ENCODE data around the gene NBPF3. TPM values are rescaled to one million over a fixed set of nuclear protein-coding genes. Genes with fewer than 3 reads are reported as not detected.
A peak's percentile ranks its signal among the peaks of the same experiment; 100 is the strongest.
"Not testable (repeated sequence)": the region's sequence is repeated elsewhere in the genome, so short reads cannot be mapped to it uniquely, and the experiment has no call there.

The NBPF3 gene
- total RNA-seq, 1 donor from 2014 or later, result 10.2 TPM

GRCh38 chr1:21518774-21519455 is 79.0 kb downstream of the NBPF3 start:
- Histone ChIP-seq H3K36me3 (ENCODE audit: control insufficient read depth, insufficient read depth, low read length) (no peaks in the 10 kb centered on the region), H3K27me3 (ENCODE audit: control insufficient read depth, insufficient read depth, low read length) (no peaks in the 10 kb centered on the region), H3K4me3 (ENCODE audit: low read depth, low read length) (no peak overlapping the region)
- TF ChIP-seq CTCF (IDR thresholded peaks at IDR 0.05; ENCODE audit: insufficient read depth, low read length, poor library complexity, severe bottlenecking), result no peak
- DNase-seq (ENCODE audit: low read depth), result no peak

GRCh38 chr1:21519486-21520070 is 79.6 kb downstream of the NBPF3 start:
- not testable (repeated sequence) for H3K27me3 ChIP-seq (ENCODE audit: control insufficient read depth, insufficient read depth, low read length); H3K36me3 ChIP-seq (ENCODE audit: control insufficient read depth, insufficient read depth, low read length); H3K4me3 ChIP-seq (ENCODE audit: low read depth, low read length); DNase-seq (ENCODE audit: low read depth)

- TF ChIP-seq CTCF (IDR thresholded peaks at IDR 0.05; ENCODE audit: insufficient read depth, low read length, poor library complexity, severe bottlenecking), result no peak
- no peaks in the 10 kb centered on the region for H3K36me3 ChIP-seq (ENCODE audit: control insufficient read depth, insufficient read depth, low read length)
- peak; percentile 45 for DNase-seq (ENCODE audit: low read depth)
- no peaks in the 10 kb centered on the region for H3K27me3 ChIP-seq (ENCODE audit: control insufficient read depth, insufficient read depth, low read length)
- no peak overlapping the region for H3K4me3 ChIP-seq (ENCODE audit: low read depth, low read length)
Measured at GRCh38 chr1:21520899-21521716, 81.2 kb downstream of the NBPF3 start.

GRCh38 chr1:21521717-21522060 is 81.8 kb downstream of the NBPF3 start:
- no peaks in the 10 kb centered on the region for H3K36me3 ChIP-seq (ENCODE audit: control insufficient read depth, insufficient read depth, low read length)
- DNase-seq (ENCODE audit: low read depth), result no peak
- H3K27me3 ChIP-seq (ENCODE audit: control insufficient read depth, insufficient read depth, low read length), result no peaks in the 10 kb centered on the region

GRCh38 chr1:21522525-21523038 is 82.6 kb downstream of the NBPF3 start:
- Histone ChIP-seq H3K4me3 (ENCODE audit: low read depth, low read length) (no peak overlapping the region), H3K36me3 (ENCODE audit: control insufficient read depth, insufficient read depth, low read length) (no peaks in the 10 kb centered on the region), H3K27me3 (ENCODE audit: control insufficient read depth, insufficient read depth, low read length) (no peaks in the 10 kb centered on the region)
- DNase-seq (ENCODE audit: low read depth), result no peak
- no peak for TF ChIP-seq CTCF (IDR thresholded peaks at IDR 0.05; ENCODE audit: insufficient read depth, low read length, poor library complexity, severe bottlenecking)

More at GRCh38 chr1:21521717-21522060, 81.8 kb downstream of the NBPF3 start:
- TF ChIP-seq CTCF (IDR thresholded peaks at IDR 0.05; ENCODE audit: insufficient read depth, low read length, poor library complexity, severe bottlenecking), result no peak
- no peak overlapping the region for H3K4me3 ChIP-seq (ENCODE audit: low read depth, low read length)

- Histone ChIP-seq H3K36me3 (ENCODE audit: control insufficient read depth, insufficient read depth, low read length) (no peaks in the 10 kb centered on the region), H3K4me3 (ENCODE audit: low read depth, low read length) (no peak overlapping the region), H3K27me3 (ENCODE audit: control insufficient read depth, insufficient read depth, low read length) (no peaks in the 10 kb centered on the region)
- DNase-seq (ENCODE audit: low read depth), result no peak
- no peak for TF ChIP-seq CTCF (IDR thresholded peaks at IDR 0.05; ENCODE audit: insufficient read depth, low read length, poor library complexity, severe bottlenecking)
Measured at GRCh38 chr1:21523297-21523813, 83.4 kb downstream of the NBPF3 start.
